HG03378 (cell line): Measurements from ENCODE around the gene CALN1.
"Not testable (repeated sequence)": the region's sequence is repeated elsewhere in the genome, so short reads cannot be mapped to it uniquely, and the experiment has no call there.

Source experiments
- ATAC-seq: cut with Tn5 transposase; IDR thresholded peaks from one replicate; pipeline ENCODE4 v1.9.1; 2021; ENCODE audit warnings: mild to moderate bottlenecking, moderate library complexity; ENCODE audit not compliant: unreplicated experiment

The CALN1 gene

DNA sequence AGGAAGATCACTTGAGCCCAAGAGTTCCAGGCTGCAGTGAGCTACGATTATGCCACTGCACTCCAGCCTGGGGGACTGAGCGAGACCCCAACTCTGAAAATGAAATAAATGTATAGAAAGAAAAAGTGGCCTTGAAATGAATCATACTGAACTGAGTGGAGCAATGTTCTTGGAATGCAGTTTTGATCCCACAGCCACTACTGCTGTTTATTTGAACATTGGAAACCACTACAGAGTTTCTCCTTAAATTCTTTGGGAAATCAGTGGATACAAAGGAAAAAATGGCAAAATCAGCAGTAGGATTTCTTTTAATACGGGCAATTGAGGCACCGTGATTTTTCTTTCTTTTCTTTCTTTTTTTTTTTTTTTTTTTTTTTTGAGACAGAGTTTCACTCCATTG, 642.8 kb downstream of the CALN1 start:
- no peak for ATAC-seq

DNA sequence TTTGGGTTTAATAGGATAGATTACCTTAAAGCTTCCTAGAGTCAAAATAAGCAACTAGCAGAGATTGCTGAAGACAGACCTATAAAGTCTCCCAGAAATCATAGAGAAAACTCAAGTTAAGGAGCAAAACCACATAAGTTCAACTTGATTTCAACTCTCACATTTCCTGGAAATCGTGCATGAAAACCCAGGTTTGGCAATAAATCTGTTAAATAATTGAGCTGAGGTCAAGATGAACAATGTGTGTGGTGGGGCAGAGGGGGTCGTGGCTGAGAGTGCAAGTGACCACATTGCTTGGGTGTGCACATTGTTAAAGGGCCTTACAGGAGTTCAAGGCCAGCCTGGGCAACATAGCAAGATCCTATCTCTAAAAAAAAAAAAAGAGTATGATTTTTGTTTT, 643.7 kb downstream of the CALN1 start:
- ATAC-seq = no peak

DNA sequence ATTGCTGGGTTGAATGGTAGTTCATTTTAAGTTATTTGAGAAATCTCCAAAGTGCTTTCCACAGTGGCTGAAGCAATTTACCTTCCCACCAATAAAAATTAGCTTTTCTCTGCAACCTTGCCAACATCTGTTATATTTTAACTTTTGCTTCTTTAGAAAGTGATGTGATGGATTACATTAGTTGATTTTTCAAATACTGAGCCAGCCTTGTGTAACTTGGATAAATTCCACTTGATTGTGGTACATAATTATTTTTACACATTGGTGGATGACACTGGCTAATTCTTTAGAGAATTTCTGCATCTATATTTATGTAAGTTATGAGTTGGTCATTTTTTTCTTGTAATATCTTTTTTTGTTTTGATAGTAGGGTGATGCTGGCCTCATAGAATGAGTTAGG, 646.1 kb downstream of the CALN1 start:
- ATAC-seq = no peak

DNA sequence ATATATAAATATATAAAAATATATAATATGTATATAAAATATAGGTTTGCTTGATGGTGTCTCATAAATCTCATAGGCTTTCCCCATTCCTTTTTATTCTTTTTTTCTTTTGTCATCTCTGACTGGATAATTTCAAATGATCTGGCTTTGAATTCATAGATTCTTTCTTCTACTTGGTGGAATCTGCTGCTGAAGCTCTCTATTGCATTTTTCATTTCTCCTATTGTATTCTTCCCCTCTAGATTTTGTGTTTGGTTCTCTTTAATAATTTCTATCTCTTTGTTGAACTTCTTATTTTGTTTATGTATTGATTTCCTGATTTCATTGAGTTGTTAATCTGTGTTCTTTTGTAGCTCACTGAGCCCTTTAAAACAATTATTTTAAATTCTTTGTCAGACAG, 650.8 kb downstream of the CALN1 start:
- ATAC-seq = no peak

DNA sequence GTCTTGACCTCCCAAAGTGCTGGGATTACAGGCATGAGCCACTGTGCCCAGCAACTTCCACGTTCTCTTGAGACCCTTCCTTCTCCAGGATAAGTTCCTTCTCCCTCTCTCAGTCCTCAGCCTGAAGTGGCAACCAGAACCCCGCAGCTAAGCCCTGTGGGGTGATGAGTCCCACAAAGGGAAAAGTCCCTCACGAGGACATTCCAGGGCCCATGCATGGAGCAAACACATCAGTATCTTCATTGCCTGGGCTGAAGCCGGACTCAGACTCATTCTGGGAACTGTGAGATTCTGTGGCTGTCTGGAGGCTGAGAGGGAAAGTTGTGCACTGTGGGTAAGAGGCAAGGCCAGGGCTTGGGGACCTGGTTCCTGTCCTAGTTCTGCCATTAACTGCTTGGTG, 657.3 kb downstream of the CALN1 start:
- ATAC-seq = no peak

DNA sequence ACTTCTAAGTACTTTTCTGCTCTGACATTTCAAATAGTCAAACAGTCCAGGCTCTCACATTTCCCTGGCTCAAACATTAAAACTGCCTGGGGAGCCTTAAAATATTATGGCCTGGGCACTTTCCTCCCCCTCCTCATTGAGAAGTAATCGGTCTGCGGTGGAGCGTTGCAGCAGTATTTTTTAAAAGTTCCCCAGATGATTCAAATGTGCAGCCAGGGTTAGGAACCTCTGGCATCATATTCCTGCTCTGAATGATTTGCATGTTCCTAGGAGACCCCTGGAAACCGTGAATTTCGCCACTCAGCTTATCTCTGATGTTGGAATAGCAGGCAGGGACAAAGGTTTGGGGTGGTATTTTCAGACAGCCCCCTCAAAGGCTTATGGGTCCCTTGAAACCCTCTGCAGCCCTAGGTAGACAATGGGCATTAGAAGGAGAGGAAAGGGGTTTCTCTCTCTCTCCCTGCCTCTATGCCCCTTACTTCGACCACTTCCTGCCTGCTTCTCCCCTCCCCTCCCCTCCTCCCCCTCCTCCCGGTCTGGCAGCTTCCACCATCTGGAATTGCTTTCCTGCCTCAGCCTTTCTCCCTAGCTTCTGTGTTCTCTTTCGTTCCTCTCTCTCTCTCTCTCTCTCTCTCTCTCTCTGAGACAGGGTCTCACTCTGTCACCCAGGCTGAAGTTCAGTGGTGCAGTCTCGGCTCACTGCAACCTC, 658.0 kb downstream of the CALN1 start:
- no peak for ATAC-seq

DNA sequence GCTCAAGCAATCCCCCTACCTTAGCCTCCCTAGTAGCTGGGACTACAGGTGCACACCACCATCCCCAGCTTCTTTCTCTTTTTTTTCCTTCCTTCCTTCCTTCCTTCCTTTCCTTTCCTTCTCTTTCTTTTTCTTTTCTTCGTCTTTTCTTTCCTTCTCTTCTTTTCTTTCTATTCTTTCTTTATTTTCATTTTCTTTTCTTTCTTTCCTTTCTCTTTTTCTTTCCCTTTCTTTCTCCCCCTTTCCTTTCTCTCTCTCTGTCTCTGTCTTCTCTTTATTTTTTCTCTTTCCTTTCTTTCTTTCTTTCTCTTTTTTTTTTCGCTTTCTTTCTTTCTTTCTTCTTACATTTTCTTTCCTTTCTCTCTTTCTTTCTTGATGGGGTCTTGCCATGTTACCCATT, 658.9 kb downstream of the CALN1 start:
- no peak for ATAC-seq

DNA sequence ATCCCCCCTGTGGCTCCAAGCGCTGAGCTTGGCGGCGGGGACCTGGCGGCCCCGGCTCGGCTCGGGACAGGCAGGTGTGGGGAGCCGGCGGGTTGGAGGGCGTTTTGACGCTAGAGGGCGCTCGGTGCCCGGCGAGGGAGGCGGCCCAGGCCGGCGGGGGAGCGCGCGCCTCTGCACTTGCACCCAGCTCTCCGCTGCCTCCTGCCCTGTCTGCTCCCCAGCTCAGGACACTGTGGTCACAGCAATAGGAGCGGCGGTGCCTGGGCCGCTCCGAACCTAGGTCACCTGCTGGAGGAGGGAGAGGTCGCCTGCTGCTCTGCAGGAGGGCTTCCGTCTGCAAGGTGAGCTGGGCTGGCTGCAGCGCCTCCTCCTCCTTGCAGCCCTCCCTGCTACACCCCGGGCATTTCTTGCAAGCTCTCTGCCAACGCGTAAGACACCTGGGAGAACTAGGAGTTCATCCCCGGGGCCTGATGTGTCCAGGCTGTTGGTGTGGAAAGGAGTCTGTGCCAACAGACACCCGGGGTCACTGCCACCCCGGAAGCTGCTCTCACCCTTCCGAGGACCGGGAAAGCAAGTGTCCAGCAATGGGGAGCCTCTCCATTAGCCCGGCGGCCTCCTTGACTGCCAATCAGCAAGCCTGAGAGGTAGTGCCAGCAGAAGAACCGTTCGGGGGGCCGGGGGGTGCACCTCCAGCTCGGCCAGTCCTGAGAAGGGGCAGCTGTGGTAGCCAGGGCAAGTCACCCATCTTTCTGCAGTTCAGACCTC, 659.8 kb downstream of the CALN1 start:
- ATAC-seq = no peak

DNA sequence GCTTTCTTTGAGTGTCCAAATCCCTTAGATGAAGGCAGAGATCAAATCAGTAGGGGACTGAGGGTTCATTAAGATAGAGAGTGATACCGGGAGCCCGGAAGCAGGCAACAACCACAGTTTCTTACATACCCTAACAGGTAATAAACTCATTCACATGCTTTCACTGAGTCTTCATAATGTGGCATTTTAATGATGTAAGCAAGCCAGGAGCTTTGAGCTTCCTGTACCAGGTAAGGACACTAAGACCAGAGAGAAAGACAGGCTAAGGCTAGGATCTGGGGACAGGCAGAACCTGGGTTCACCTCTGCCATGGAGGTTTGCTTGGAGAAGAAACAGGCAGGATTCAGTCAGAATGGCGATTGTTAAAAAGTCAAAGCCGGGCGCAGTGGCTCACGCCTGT, 661.8 kb downstream of the CALN1 start:
- ATAC-seq = no peak

DNA sequence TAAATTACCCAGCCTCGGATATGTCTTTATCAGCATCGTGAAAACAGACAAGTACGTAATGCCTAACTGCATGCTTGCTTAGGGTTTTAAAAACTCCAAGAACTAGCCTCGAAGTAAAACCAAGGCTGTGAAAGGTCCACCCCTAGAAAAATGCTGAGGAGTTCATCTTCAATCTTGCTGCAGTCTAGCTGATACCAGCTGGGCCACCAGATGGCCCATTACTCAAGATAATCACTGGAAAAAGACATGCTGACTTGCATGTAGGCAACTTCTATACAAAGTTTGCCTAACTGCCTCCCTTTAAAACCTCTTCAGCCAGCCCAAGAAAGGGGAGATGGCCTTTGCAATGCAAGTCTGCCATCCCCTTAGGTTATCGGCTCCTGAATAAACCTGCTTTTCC, 666.1 kb downstream of the CALN1 start:
- no peak for ATAC-seq

DNA sequence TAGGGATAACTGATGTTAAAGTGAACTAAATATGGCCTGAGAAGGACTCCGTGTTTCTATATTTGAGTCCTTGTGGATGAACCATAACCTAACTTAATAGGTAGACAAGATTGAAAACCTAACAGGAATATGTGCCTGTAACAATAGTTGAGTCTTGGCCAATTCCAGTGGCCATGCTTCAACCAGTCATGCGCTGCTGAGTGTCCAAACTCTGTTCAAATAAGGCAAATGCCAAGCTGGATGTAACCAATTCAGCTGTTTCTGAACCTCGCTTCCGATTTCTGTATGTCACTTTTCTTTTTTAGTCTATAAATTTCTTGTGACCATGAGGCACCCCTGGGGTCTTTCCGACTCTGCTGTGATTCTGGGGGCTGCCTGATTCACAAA, 672.0 kb downstream of the CALN1 start:
- no peak for ATAC-seq

DNA sequence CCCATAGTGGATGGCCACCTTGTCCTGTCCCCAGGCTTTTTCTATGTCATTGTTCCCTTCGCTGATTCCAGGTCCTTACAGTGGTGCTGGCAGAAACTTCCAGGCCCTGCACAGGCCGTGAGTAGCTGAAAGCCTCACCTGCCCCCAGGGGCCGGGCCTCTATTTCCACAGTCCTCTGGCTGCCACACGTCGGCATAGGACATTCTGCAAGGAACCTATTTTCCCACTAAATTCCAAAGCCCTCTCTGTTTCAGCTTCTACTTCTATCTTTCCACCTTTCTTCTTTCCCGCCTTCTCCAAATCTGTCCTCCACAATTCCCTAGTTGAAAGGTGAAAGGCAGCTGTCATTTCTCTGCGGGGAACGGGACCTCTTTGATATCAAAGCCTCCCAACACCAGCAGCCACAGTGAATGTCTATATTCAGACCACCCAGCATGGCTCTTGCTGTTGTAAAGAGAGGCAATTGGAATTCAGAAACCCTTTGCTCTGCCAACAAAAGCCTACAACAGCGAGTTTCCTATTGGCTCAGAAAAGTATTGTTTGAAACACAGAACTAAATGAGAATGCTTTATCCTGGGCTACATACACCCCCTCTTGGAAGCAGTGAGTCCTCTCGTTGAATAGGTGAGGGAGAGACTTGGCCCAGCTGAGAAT, 672.5 kb downstream of the CALN1 start:
- ATAC-seq = no peak

DNA sequence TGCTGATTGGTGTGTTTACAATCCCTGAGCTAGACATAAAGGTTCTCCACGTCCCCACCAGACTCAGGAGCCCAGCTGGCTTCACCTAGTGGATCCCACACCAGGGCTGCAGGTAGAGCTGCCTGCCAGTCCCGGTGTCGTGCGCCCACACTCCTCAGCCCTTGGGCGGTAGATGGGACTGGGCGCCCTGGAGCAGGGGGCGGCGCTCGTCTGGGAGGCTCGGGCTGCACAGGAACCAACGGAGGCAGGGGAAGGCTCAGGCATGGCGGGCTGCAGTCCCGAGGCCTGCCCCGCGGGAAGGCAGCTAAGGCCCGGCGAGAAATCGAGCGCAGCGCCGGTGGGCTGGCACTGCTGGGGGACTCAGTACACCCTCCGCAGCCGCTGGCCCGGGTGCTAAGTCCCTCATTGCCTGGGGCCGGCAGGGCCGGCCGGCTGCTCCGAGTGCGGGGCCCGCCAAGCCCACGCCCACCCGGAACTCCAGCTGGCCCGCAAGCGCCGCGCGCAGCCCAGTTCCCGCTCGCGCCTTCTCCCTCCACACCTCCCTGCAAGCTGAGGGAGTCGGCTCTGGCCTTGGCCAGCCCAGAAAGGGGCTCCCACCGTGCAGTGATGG, 674.1 kb downstream of the CALN1 start:
- not testable (repeated sequence) for ATAC-seq

DNA sequence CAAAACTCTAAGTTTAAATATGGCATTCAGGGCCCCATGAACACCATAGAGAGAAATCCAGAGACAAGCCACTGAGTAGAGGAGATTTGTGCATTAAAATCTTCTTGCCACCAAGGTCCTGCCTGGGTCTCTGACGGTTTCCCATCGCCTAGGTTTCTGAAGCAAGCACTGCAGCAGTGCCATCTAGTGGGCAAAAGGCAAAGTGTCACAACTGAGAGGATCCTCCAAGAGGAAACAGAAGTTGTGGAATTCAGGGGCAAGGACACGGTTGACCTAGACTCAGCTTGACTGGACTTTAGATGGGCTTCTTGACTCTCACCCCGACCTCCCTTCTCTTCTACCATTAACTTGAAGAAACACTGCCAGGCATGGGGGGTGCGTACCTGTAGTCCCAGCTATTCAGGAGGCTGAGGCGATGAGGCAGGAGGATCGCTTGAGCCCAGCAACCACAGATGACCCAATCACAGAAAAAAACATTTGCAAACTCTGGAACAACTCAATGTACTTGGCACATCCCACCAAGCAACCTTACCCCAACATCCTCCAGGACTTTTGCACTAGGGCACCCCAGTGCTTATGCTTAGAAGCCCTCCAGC, 676.1 kb downstream of the CALN1 start:
- ATAC-seq = no peak

DNA sequence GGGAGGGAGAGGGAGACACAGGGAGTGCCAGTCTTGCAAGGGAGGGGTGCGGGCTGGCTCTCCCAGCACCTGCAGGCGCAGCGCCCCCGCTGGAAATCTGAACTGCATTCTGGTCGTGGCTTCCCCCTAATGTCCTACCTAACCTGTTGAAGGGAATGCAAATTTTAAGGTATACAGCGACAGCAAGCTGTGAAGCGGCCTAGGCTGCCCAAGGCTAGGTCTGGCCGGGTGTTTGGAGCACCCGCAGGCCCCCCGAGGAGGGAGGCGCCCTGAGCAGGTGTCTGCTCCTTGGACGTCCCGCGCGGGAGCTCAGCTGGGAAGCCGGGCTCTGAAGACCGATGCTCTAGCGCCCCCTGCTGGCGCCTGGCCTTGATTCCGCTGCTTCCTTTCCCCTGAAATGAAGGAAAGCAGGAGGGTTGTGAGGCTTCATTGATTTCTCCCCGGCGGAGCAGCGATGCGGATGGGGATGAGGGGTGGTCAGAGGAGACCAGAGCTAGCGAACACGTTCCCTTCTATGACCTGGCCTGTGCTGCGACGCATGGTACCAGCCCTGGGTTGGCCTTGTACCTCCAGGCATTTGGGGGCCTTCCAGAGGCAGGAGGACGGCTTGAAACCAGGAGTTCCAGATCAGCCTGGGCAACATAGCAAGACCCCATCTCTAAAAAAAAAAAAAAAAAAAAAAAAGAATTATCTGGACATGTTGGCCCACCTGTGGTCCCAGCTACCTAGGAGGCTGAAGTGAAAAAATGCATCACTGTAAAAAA, 678.8 kb downstream of the CALN1 start:
- ATAC-seq = no peak

DNA sequence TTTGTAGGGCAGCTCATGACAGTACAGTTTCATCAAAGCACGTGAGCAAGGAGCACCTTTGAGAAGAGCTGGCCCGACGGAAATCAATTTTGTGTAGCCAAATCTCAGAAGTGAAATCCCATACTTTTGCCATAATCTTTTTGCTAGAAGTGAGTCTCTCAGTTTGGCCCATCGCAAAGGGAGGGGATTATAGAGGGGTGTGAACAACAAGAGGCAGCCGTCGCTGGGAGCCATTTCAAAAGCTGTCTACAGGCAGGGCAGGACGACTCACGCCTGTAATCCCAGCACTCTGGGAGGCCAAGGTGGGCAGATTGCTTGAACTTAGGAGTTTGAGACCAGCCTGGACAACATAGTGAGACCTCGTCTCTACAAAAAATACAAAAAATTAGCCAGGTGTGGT, 680.4 kb downstream of the CALN1 start:
- ATAC-seq = no peak
